IMR-90 (cell line): Measurements from ENCODE around the gene UGGT2. TPM values are rescaled to one million over a fixed set of nuclear protein-coding genes. Genes with fewer than 3 reads are reported as not detected.

Experiments used
- ATAC-seq: fragments of 200-7000 bp; cut with Tn5 transposase; 2 replicates; pipeline ENCODE4 v1.9.1; 2020; ENCODE audit warnings: low read depth, mild to moderate bottlenecking, moderate library complexity
- BruUV-seq: library from RNA; stranded (reverse); fragments of 400-500 nt; replicated peaks from 2 replicates; lab custom pipeline; 2021; lab: Mats Ljungman, UMichigan
- CTCF ChIA-PET: fragments of 300-600 bp; formaldehyde crosslinking; extraction: SDS; loops from one replicate; lab custom pipeline; 2021; ENCODE audit warnings: antibody characterized with exemption; lab: Yijun Ruan, JAX
- POLR2A ChIA-PET: fragments of 300-600 bp; sonication (Branson Sonifier 250); formaldehyde crosslinking; loops from one replicate; lab custom pipeline; 2022; ENCODE audit warnings: antibody characterized with exemption; ENCODE audit not compliant: unreplicated experiment; lab: Charles Lee
- DNase-seq: peaks from one replicate; pipeline ENCODE4 v3.0.0; 2013
- H2AFZ ChIP-seq: replicated peaks from 2 replicates; pipeline ENCODE3; 2013; ENCODE audit warnings: low read length, mild to moderate bottlenecking; ENCODE audit not compliant: poor library complexity
- H2AK5ac ChIP-seq: 2 replicates; pipeline ENCODE4 v1.6.1; 2013; ENCODE audit warnings: low read depth, low read length, inconsistent platforms
- H2AK9ac ChIP-seq: replicated peaks from 2 replicates; pipeline ENCODE3; 2013; ENCODE audit warnings: mild to moderate bottlenecking, low read depth, low read length, moderate library complexity; ENCODE audit not compliant: poor library complexity
- H2BK120ac ChIP-seq: 2 replicates; pipeline ENCODE4 v1.6.1; 2013; ENCODE audit warnings: low read depth, low read length, inconsistent platforms
- H2BK15ac ChIP-seq: 3 replicates; pipeline ENCODE4 v1.6.1; 2013; ENCODE audit warnings: low read depth, low read length, inconsistent platforms
- H2BK20ac ChIP-seq: 2 replicates; pipeline ENCODE4 v1.6.1; 2013; ENCODE audit warnings: low read depth, mild to moderate bottlenecking, inconsistent platforms, low read length, moderate library complexity
- H2BK5ac ChIP-seq: 2 replicates; pipeline ENCODE4 v1.6.1; 2013; ENCODE audit warnings: mild to moderate bottlenecking, low read depth, low read length, inconsistent platforms; ENCODE audit not compliant: poor library complexity, severe bottlenecking
- H3K14ac ChIP-seq: replicated peaks from 2 replicates; pipeline ENCODE4 v1.6.1; 2013; ENCODE audit warnings: low read depth, low read length, inconsistent platforms
- H3K18ac ChIP-seq: 2 replicates; pipeline ENCODE4 v1.6.1; 2013; ENCODE audit warnings: low read depth, low read length, control low read depth
- H3K23ac ChIP-seq: 2 replicates; pipeline ENCODE4 v1.6.1; 2013; ENCODE audit warnings: low read depth, low read length, inconsistent platforms
- H3K27ac ChIP-seq: 2 replicates; pipeline ENCODE4 v1.5.1; 2013; ENCODE audit warnings: mild to moderate bottlenecking, control low read depth, low read length; ENCODE audit not compliant: insufficient read depth
- H3K27me3 ChIP-seq: 2 replicates; pipeline ENCODE4 v1.6.1; 2013; ENCODE audit warnings: low read length; ENCODE audit not compliant: control insufficient read depth, insufficient read depth
- H3K36me3 ChIP-seq: 2 replicates; pipeline ENCODE4 v1.6.1; 2013; ENCODE audit warnings: low read length, mixed read lengths; ENCODE audit not compliant: control insufficient read depth, insufficient read depth
- H3K4ac ChIP-seq: 2 replicates; pipeline ENCODE4 v1.6.1; 2013; ENCODE audit warnings: low read depth, low read length, inconsistent platforms
- H3K4me1 ChIP-seq: 2 replicates; pipeline ENCODE4 v1.6.1; 2013; ENCODE audit warnings: low read length, mixed read lengths; ENCODE audit not compliant: control insufficient read depth, insufficient read depth
- H3K4me2 ChIP-seq: 2 replicates; pipeline ENCODE4 v1.6.1; 2013; ENCODE audit warnings: low read depth, mild to moderate bottlenecking, control low read depth, low read length, moderate library complexity
- H3K4me3 ChIP-seq: 2 replicates; pipeline ENCODE4 v1.5.1; 2013; ENCODE audit warnings: low read depth, mild to moderate bottlenecking, control low read depth, low read length, moderate library complexity; ENCODE audit not compliant: insufficient read depth
- H3K56ac ChIP-seq: 2 replicates; pipeline ENCODE4 v1.6.1; 2013; ENCODE audit warnings: low read length, inconsistent platforms; ENCODE audit not compliant: insufficient read depth; ENCODE audit errors: extremely low read depth
- H3K79me1 ChIP-seq, 2 experiments: 2 replicates each; pipeline ENCODE4 v1.6.1; 2013; ENCODE audit warnings: low read length in 2 of 2, inconsistent platforms in 1 of 2, low read depth in 1 of 2
- H3K9ac ChIP-seq: 2 replicates; pipeline ENCODE4 v1.6.1; 2013; ENCODE audit warnings: low read depth, low read length, control low read depth
- H3K9me1 ChIP-seq: 2 replicates; pipeline ENCODE4 v1.6.1; 2013; ENCODE audit warnings: low read length, inconsistent platforms; ENCODE audit not compliant: insufficient read depth
- H3K9me3 ChIP-seq: 2 replicates; pipeline ENCODE4 v1.6.1; 2013; ENCODE audit warnings: low read length; ENCODE audit not compliant: control insufficient read depth, insufficient read depth
- H4K20me1 ChIP-seq: 2 replicates; pipeline ENCODE4 v1.6.1; 2013; ENCODE audit warnings: low read length, inconsistent platforms; ENCODE audit not compliant: insufficient read depth
- H4K5ac ChIP-seq: 2 replicates; pipeline ENCODE4 v1.6.1; 2013; ENCODE audit warnings: mild to moderate bottlenecking, low read depth, low read length, control low read depth
- H4K8ac ChIP-seq, 2 experiments: 2 replicates each; pipeline ENCODE4 v1.6.1; 2013; ENCODE audit warnings: low read depth in 2 of 2, low read length in 2 of 2, control low read depth in 1 of 2, inconsistent platforms in 1 of 2
- H4K91ac ChIP-seq: 2 replicates; pipeline ENCODE4 v1.6.1; 2013; ENCODE audit warnings: low read depth, low read length, inconsistent platforms; ENCODE audit not compliant: insufficient read depth
- CHD1 ChIP-seq: IDR thresholded peaks from 2 replicates; pipeline ENCODE4 v1.6.1; 2012; ENCODE audit warnings: low read depth, low read length, improper control_type of control experiment
- RFX5 ChIP-seq: IDR thresholded peaks from 2 replicates; pipeline ENCODE4 v1.8.0; 2012; ENCODE audit warnings: low read depth, mild to moderate bottlenecking, low read length, moderate library complexity
- USF2 ChIP-seq: fragments of 150-350 bp; IDR thresholded peaks from 2 replicates; pipeline ENCODE4 v1.6.1; 2017; ENCODE audit warnings: mild to moderate bottlenecking, antibody characterized with exemption, low read length, low read depth
- WGBS, 2 experiments: methylation state at CpG; one replicate each; pipeline versions ENCODE4 v1.1.5 to v1.1.7; 2013; ENCODE audit warnings: missing lambda C conversion rate in 2 of 2; ENCODE audit not compliant: insufficient read length in 1 of 2; ENCODE audit errors: extremely low coverage in 2 of 2; 5-methylcytosine and 5-hydroxymethylcytosine counted together
- dilution Hi-C: fragments of 300-500 bp; cut with HindIII; formaldehyde crosslinking; loops from one replicate; pipeline ENCODE4 v1.14.3; 2018; ENCODE audit warnings: low sequenced_read_pairs; ENCODE audit not compliant: unreplicated experiment
- in situ Hi-C: fragments of 300-500 bp; cut with MboI; formaldehyde crosslinking; loops from 3 replicates; pipeline ENCODE4 v1.14.3; 2019; ENCODE audit warnings: low sequenced_read_pairs, inconsistent platforms, mixed read lengths
- intact Hi-C: fragments of 100-400 bp; cut with micrococcal nuclease; formaldehyde crosslinking; loops from 2 replicates; pipeline ENCODE4 v1.10.0; 2022
- polyA plus RNA-seq, 3 experiments: library from polyadenylated mRNA; depleted of rRNA; stranded (reverse); fragments of >200 nt; gene quantifications; 2 replicates each; pipeline ENCODE4 v1.2.3, GENCODE V29; 2012; ENCODE audit warnings: low replicate concordance in 1 of 3
- total RNA-seq: library from RNA; depleted of rRNA; stranded (reverse); fragments of >200 nt; gene quantifications from 2 replicates; pipeline ENCODE4 v1.2.3, GENCODE V29; 2012

The UGGT2 gene
- total and polyA plus RNA-seq, 2 of the 4 experiments (the other 2 are of a cell fraction) = 21.4 to 40.1 TPM

- Histone ChIP-seq H3K56ac (no peak overlapping the region), H2AK9ac (no peak overlapping the region), H2BK20ac (no peak overlapping the region), H3K9me1 (no peaks in the 10 kb centered on the region), H3K79me1 (no peaks in the 10 kb centered on the region), H3K4me3 (no peak overlapping the region), H4K91ac (no peak overlapping the region), H2AFZ (no peak overlapping the region), H3K9ac (no peak overlapping the region), H3K4me2 (no peak overlapping the region), H3K18ac (no peak overlapping the region), H4K5ac (no peak overlapping the region), H3K36me3 (no peaks in the 10 kb centered on the region), H2BK5ac (no peak overlapping the region), H2BK15ac (no peak overlapping the region), H4K8ac (no peak overlapping the region), H3K9me3 (no peaks in the 10 kb centered on the region), H2AK5ac (no peak overlapping the region), H4K20me1 (no peaks in the 10 kb centered on the region), H3K4me1 (no peaks in the 10 kb centered on the region), H3K4ac (no peak overlapping the region), H3K23ac (no peak overlapping the region), H3K27ac (no peak overlapping the region), H2BK120ac (no peak overlapping the region), H3K14ac (no peak overlapping the region), H3K27me3 (peaks cover 8% of the 10 kb centered on the region)
- ChIA-PET POLR2A (no interaction called here), CTCF (no interaction called here)
- DNase-seq (no peak), ATAC-seq (no peak)
- no peak for TF ChIP-seq USF2
- TF ChIP-seq RFX5 = no peak
- no peak for TF ChIP-seq CHD1
- no TSS peak for BruUV-seq
- 67% methylated on average over 1 of the region's 2 CpGs; no CpG with 5 or more reads in 1 of the 2 experiments for whole genome bisulfite sequencing, 2 experiments
- in situ Hi-C loops (no loop called here), dilution Hi-C loops (no loop called here), intact Hi-C loops (no loop called here)
These were observed 12.6 kb upstream of the UGGT2 start for GRCh38 chr13:96065849-96066248.
